ENCODE results near the gene TECR.

Gene TECR

DNA sequence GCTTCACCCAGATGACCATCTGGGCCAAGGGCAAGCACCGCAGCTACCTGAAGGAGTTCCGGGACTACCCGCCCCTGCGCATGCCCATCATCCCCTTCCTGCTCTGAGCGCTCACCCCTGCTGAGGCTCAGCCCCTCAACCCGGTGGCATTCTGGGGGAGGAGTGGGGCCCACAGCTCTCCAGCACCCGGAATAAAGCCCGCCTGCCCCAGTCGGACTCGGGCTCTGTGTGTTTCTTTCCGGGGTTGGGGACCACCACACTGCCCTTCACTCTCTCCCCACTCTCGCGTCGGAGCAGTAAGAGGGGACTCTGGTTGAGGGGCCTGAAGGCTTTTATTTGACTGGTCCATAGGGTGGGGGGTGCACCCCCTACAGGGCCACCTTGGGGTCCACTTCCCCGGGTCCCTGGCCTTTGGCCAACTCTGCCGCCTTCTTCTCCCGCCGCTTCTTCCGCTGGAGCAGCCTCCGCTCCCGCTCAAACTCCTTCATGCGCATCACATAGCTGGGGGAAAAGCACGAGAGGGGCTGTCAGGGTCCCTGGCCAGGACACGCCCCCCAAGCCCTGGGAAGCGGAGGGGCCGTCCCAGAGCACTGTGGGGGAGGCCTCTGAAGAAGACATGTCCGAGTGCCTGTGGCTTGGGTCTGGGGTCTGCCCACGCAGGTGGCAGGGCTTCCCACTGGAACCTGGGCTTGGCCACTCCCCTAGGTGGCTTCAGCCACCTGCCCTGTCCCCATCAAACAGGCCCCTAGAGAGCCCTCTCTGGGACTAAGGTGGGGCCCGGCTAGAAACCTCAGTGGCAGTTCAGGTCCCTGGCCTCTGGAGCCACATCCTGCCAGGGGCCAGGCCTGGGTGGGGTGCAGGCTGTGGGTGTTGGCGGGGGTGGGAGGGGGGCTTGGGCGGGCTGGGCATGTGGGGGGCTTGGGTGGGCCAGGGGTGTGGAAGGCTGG is 36.6 kb downstream of the TECR start:
- DNase-seq: no peak
- Histone ChIP-seq H3K4me2 (ENCODE audit: low read depth, low read length) (no peak overlapping the region), H2AFZ (ENCODE audit: low read length) (no peak overlapping the region), H3K9ac (ENCODE audit: low read length) (no peak overlapping the region), H3K4me1 (ENCODE audit: low read length) (peaks cover 6% of the 10 kb centered on the region; the same call in 1 of the 2 replicates), H4K20me1 (ENCODE audit: insufficient read depth, low read length) (no peaks in the 10 kb centered on the region), H3F3A (ENCODE audit: insufficient read depth, low read length) (no peaks in the 10 kb centered on the region), H3K27ac (ENCODE audit: low read length) (no peak overlapping the region), H3K36me3 (replicated peaks; ENCODE audit: insufficient read depth, low read length) (no peaks in the 10 kb centered on the region), H3K9me2 (replicated peaks; ENCODE audit: insufficient read depth, low read length) (no peaks in the 10 kb centered on the region), H3K27me3 (replicated peaks; ENCODE audit: insufficient read depth, low read length) (no peaks in the 10 kb centered on the region), H3K4me3 (ENCODE audit: low read length) (no peak overlapping the region), H3K79me2 (ENCODE audit: low read length) (peaks cover 21% of the 10 kb centered on the region), H3K9me3 (replicated peaks; ENCODE audit: insufficient read depth, low read length) (no peaks in the 10 kb centered on the region)
- TF ChIP-seq, protein P1, sequence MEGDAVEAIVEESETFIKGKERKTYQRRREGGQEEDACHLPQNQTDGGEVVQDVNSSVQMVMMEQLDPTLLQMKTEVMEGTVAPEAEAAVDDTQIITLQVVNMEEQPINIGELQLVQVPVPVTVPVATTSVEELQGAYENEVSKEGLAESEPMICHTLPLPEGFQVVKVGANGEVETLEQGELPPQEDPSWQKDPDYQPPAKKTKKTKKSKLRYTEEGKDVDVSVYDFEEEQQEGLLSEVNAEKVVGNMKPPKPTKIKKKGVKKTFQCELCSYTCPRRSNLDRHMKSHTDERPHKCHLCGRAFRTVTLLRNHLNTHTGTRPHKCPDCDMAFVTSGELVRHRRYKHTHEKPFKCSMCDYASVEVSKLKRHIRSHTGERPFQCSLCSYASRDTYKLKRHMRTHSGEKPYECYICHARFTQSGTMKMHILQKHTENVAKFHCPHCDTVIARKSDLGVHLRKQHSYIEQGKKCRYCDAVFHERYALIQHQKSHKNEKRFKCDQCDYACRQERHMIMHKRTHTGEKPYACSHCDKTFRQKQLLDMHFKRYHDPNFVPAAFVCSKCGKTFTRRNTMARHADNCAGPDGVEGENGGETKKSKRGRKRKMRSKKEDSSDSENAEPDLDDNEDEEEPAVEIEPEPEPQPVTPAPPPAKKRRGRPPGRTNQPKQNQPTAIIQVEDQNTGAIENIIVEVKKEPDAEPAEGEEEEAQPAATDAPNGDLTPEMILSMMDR (IDR thresholded peaks at IDR 0.05; ENCODE audit: low read length): no peak
- TF ChIP-seq EZH2phosphoT487 (IDR thresholded peaks at IDR 0.05; ENCODE audit: low read length) (no peak), EZH2 (optimal IDR thresholded peaks at IDR 0.05; ENCODE audit: low read depth, low read length) (no peak)

DNA sequence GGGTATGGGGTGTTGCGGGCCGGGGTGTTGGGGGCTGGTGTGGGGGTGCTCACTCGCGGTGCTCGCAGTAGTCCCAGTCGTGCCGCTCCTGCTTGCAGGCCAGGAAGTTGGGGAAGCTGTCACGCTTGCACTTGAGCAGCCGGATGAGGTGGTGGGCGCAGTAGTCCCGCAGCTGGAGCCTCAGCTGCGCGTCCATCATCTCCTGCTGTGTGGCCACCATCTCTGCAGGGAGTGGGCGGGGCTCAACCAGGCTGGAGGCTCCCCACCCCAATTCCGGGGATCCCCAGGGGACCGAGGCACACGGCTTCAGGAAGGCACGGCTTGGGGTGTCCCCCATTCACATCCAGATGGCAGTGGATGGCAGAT is 37.3 kb downstream of the TECR start:
- Histone ChIP-seq H2AFZ (ENCODE audit: low read length) (no peak overlapping the region), H3K9ac (ENCODE audit: low read length) (no peak overlapping the region), H3K4me1 (ENCODE audit: low read length) (peaks cover 7% of the 10 kb centered on the region; the same call in 1 of the 2 replicates), H3K4me2 (ENCODE audit: low read depth, low read length) (no peak overlapping the region), H3K27ac (ENCODE audit: low read length) (no peak overlapping the region), H4K20me1 (ENCODE audit: insufficient read depth, low read length) (no peaks in the 10 kb centered on the region), H3K9me3 (replicated peaks; ENCODE audit: insufficient read depth, low read length) (no peaks in the 10 kb centered on the region), H3K27me3 (replicated peaks; ENCODE audit: insufficient read depth, low read length) (no peaks in the 10 kb centered on the region), H3F3A (ENCODE audit: insufficient read depth, low read length) (no peaks in the 10 kb centered on the region), H3K4me3 (ENCODE audit: low read length) (no peak overlapping the region), H3K9me2 (replicated peaks; ENCODE audit: insufficient read depth, low read length) (no peaks in the 10 kb centered on the region), H3K79me2 (ENCODE audit: low read length) (peaks cover 27% of the 10 kb centered on the region), H3K36me3 (replicated peaks; ENCODE audit: insufficient read depth, low read length) (no peaks in the 10 kb centered on the region)
- no peak for TF ChIP-seq EZH2 (optimal IDR thresholded peaks at IDR 0.05; ENCODE audit: low read depth, low read length)
- TF ChIP-seq EZH2phosphoT487 (IDR thresholded peaks at IDR 0.05; ENCODE audit: low read length): no peak
- TF ChIP-seq, protein P1 (IDR thresholded peaks at IDR 0.05; ENCODE audit: low read length): no peak
- DNase-seq: no peak

DNA sequence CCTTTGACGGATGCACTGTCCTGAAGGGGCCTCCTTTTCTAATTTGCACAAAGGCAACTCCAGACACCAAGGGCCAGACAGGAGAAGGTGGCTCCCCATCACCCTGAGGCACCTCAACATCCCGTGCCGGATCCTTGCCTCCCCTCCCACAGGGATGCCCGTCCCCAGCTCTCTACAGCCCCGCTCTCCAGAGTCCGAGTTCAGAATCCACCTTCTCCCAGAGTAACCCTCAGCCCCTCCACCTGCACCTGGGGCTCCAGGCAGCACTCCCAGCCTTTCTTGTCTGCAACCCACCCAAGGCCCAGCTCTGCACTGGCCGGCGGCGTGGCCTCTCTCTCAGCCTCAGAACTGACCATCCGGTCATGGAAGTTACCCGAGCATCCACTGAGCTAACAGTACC is 37.7 kb downstream of the TECR start:
- Histone ChIP-seq H3K36me3 (replicated peaks; ENCODE audit: insufficient read depth, low read length) (no peaks in the 10 kb centered on the region), H3K79me2 (ENCODE audit: low read length) (peaks cover 29% of the 10 kb centered on the region), H3K4me3 (ENCODE audit: low read length) (no peak overlapping the region), H3K4me1 (ENCODE audit: low read length) (peaks cover 7% of the 10 kb centered on the region; the same call in 1 of the 2 replicates), H3K9ac (ENCODE audit: low read length) (no peak overlapping the region), H4K20me1 (ENCODE audit: insufficient read depth, low read length) (no peaks in the 10 kb centered on the region), H3K9me3 (replicated peaks; ENCODE audit: insufficient read depth, low read length) (no peaks in the 10 kb centered on the region), H3K9me2 (replicated peaks; ENCODE audit: insufficient read depth, low read length) (no peaks in the 10 kb centered on the region), H2AFZ (ENCODE audit: low read length) (no peak overlapping the region), H3F3A (ENCODE audit: insufficient read depth, low read length) (no peaks in the 10 kb centered on the region), H3K27ac (ENCODE audit: low read length) (no peak overlapping the region), H3K4me2 (ENCODE audit: low read depth, low read length) (no peak overlapping the region), H3K27me3 (replicated peaks; ENCODE audit: insufficient read depth, low read length) (no peaks in the 10 kb centered on the region)
- DNase-seq: no peak
- no peak for TF ChIP-seq EZH2 (optimal IDR thresholded peaks at IDR 0.05; ENCODE audit: low read depth, low read length)
- TF ChIP-seq, protein P1 (IDR thresholded peaks at IDR 0.05; ENCODE audit: low read length): no peak
- no peak for TF ChIP-seq EZH2phosphoT487 (IDR thresholded peaks at IDR 0.05; ENCODE audit: low read length)

All from MM.1S (cell line).